ENCODE results near the gene CALN1.

DNA sequence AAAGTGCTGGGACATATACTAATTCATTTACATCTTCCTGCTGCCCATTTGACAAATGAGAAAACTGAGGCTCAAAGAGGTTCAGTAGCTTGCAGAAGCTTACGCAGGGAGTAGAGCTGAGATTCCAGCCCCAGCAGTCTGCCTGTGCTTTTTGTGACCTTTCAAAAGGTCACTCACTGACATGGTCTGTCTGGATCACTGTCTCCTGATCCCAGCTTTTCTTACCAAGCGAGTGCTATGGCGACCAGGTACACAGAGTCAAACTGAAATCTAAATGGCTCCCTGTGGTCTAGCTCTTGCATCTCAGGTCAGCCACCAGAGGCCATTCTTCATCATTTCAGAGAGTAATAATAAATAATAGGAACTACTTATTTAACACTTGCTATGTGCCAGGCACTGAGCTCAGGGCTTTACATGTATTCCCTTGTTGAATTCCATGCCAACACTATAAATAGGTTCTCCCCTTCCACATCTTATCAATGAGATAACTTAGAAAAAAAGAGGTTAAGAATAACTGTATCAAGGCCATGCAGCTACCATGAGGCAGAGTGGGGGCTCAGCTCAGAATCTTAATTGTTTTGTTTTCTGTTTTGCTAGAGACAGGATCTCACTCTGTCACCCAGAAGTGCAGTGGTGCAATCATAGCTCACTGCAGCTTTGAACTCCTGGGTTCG is 381.0 kb downstream of the CALN1 start:
- TF ChIP-seq POLR2A (IDR thresholded peaks at IDR 0.05) (no peak), CTCF (IDR thresholded peaks at IDR 0.05) (no peak)
